NK-92 (cell line): ENCODE results near the gene ZXDB.
"Not testable (repeated sequence)": the region's sequence is repeated elsewhere in the genome, so short reads cannot be mapped to it uniquely, and the experiment has no call there.

ENCODE experiments used
- DNase-seq: peaks from one replicate; lab custom pipeline; 2025; ENCODE audit not compliant: unreplicated experiment; lab: John Stamatoyannopoulos, UW

ZXDB gene

DNA sequence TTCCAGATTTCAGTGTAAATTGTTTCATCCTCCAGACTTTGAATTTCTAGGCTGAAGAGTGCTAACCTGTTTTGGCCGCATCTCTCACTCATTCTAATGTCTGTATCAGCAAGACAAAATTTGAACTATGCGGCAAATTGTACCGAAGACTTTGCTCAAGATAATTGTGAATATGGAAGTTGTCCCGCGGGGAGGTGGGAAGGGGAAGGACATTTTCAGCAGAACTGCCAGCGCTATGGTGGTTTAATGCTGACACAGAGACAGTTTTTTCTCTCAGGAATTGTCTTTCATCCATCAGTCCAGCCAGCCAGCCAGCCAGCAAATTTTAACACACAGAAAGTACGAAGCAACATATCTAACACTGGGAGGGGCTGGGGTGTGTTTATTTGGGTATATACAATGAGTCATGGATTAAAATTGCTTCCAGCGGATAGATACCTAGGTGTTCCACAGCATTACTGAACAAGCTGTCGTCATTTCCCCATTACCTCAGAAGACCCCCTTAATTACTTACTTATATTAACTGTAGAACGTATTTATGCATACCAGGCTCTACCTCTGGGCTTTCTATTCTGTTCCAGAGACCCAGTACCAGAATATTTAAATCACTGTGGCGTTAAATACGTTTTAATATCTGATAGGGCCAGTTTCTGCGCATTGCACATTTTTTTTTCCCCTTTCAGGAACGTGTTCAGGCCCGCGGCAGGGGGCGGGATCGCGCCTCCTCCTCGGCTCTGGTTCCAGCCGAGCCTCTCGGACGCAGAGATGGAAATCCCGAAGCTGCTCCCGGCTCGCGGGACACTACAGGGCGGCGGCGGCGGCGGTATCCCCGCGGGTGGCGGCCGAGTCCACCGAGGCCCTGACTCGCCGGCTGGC lies at the start of gene ZXDB:
TSS of gene ZXDB (plus strand) at position 728 of the 876 bp plus-strand sequence. CDS start at position 766, 38 bp downstream.
- not testable (repeated sequence) for DNase-seq

DNA sequence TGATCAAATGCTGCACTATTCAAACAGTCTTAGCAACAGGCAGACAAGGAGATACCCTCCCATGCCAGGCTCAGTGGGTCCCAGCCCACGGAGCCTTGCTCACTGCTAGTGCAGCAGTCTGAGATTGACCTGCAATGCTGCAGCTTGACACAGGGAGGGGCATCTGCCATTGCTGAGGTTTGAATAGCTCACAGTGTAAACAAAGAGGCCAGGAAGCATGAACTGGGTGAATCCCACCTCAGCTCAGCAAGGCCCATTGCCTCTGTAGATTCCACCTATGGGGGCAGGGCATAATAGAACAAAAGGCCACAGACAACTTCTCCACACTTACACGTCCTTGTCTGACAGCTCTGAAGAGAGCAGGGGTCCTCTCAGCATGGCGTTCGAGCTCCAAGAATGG lies 26.6 kb upstream of the ZXDB start:
- no peak for DNase-seq

DNA sequence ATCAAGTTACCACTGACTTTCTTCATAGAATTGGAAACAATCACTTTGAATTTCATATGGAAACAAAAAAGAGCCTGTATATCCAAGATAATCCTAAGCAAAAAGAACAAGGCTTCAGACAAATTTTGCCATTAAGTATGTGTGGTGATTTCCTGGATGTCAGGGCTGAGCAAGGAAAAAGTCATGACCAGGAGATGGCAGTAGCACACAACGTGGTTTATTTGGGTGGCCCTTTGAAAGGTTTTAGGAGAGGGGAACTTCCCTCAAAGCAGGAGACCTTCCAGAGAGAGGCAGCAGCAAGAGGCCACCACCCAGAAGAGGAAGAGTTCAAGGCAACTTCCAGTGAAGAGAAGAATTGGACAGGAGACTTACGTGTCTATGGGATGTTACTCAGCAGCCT lies 18.1 kb upstream of the ZXDB start:
- no peak for DNase-seq

DNA sequence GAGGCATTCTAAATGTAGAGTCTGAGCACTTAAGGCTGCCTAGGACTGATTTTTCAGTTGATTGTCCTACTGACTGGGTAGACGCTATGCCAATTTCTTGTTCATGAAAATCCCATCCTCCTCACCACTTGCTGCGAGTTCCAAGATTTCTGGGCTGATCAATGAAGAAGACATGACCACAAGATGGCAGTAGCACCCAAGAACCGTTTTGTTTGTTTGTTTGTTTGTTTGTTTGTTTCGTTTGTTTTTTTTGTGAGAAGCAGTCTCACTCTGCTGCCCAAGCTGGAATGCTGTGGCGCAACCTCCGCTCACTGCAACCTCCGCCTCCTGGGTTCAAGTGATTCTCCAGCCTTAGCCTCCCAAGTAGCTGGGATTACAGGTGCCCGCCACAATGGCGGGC lies 8.9 kb upstream of the ZXDB start:
- DNase-seq: not testable (repeated sequence)

DNA sequence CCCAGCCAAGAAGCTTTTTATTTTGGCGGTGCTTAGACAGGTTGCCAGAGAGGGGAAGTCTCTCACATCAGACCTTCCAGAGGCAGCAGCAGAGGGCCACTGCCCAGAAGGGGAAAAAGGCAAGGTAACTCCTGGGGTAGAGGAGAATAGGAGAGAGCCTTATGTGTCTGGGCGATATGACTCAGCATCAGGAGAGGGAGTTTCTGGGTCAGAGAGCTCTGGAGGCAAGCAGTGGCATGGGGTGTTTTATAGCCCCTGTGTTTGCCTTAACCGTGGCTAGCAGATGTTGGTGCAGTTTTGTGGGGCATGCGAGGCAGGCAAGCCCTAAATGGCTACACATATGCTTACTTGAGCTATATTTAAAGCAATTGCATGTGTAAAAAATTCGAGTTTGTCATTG lies 8.3 kb upstream of the ZXDB start:
- DNase-seq: no peak

DNA sequence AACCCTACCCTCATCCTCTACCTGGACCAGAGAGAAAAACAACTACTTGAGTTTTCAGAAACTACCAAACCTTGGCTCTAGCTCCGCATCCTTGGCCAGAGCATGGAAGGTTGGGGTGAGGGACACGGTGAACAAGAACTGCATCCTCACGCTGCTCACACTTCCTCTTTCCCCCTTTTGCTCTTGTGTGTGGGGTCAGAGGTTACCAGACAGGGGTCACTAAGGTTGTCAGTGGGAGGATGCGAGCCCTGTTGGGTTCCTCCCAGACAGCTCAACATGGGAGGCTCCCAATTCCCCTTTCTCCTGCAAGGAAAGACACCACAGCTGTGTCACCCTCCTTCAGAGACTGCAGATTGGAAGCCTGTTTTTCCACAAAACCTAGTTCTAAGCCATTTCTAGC lies 5.5 kb upstream of the ZXDB start:
- DNase-seq: no peak

DNA sequence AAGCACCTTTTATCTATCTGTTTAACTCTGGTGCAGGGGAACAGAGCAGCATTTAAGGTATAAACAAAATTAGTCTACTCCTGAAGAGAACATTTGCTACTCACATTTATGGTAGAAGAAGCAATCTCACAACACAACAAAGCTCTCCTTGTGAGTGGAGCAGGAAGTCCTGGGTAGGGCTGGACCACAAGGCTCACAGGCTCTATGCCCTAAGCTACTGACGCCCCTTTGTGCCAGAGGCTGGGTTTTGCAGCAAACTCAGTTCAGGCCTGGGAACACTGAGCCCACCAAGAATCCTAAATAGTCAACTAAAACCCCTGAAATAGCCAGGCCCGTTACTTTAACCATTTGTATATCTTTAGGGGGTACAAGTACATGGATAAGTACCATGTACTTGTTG lies 4.7 kb upstream of the ZXDB start:
- DNase-seq: no peak

DNA sequence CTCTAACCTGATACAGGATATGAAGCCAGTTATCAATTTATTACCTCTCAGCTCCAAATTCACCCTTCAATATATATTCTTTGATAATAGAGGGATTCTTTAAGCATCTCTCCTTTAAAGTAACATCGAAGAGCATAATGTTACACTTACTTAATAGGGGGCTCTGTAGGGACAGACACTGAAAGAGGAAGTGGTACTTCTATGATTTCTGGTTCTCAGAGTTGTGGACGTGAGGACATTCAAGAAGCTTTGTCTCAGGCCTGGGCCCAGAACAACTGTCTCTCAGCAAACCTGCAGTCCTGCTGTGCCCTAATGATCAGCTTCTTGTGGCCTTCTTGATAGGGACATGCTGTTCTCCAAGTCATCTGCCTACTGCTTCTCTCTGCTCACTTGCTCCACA lies 4.2 kb upstream of the ZXDB start:
- DNase-seq: no peak

DNA sequence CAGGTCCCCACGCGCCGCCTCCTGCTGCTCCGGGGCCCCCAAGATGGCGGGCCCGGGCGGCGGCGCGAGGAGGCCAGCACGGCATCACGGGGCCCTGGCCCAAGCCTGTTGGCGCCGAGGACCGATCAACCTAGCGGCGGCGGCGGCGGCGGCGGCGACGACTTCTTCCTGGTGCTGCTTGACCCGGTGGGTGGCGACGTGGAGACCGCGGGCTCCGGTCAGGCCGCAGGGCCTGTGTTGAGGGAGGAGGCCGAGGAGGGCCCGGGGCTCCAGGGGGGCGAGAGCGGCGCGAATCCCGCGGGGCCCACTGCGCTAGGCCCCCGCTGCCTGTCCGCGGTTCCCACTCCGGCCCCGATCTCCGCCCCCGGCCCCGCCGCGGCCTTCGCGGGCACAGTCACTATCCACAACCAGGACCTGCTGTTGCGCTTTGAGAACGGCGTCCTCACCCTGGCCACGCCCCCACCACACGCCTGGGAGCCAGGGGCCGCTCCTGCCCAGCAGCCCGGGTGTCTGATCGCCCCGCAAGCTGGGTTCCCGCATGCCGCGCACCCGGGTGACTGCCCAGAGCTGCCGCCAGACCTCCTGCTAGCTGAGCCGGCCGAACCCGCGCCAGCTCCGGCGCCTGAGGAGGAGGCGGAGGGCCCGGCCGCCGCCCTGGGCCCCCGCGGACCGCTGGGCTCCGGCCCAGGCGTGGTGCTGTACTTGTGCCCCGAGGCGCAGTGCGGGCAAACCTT lies 516 bp downstream of the ZXDB start:
- not testable (repeated sequence) for DNase-seq

DNA sequence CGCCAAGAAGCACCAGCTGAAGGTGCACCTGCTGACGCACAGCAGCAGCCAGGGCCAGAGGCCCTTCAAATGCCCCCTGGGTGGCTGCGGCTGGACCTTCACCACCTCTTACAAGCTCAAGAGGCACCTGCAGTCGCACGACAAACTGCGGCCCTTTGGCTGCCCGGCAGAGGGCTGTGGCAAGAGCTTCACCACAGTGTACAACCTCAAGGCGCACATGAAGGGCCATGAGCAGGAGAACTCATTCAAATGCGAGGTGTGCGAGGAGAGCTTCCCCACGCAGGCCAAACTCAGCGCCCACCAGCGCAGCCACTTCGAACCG lies 1.0 kb downstream of the ZXDB start:
- not testable (repeated sequence) for DNase-seq

DNA sequence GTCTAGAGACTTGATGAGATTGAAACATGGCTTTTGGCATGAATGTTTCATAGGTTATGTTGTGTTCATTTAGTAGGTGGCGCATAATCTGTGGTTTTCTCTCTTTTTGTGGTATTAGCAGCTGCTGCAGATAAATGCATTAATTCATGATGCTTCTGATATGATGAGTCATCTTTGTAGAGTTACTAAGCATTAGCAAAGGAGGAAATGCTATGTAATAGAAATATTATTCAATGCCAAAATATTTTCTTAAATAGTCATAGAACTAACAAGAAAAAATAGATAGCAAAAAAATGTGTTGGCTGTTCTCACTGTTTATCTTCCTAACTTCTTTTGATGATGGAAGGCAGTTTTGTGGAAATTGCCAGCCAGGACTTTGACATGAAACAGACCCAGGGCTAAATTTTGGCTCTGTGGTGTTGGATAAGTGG lies 3.6 kb downstream of the ZXDB start:
- DNase-seq: no peak

DNA sequence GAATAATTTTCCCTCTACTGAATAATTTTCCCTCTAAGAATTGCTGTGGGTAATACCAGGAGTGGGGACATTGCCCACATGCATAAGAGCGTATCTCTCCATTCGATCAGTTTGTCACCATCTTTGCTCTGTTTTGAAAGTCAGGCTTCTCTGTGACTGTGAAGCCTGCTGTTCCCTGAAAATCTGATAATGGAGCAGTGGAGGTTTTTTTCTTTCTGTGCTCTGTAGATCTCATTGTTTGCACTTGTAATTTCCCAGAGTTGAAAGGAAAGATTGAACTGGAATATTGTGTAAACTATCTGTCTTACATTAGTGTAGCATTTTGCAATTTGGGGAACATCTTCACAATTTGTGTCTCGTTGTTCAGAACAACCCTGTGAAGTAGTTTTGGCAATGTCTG lies 4.3 kb downstream of the ZXDB start:
- DNase-seq: no peak

DNA sequence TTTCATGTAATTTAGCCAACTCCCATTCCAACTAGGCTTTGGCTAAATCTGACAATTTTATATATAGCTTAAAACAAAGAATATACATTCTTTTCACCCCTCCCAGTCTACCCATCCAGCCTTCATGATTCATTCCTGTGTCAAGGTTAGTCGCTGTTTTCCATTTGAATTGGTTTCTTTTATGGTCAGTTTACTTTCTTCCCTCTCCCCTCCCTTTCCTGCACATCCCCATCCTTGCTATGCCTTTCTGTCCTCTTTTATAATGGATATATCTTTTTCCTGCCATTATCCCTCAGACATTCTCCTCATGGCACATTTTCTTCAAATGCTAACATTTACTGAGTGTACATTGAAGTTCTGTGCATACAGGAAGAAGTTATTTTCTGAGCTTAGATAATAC lies 4.7 kb downstream of the ZXDB start:
- no peak for DNase-seq

DNA sequence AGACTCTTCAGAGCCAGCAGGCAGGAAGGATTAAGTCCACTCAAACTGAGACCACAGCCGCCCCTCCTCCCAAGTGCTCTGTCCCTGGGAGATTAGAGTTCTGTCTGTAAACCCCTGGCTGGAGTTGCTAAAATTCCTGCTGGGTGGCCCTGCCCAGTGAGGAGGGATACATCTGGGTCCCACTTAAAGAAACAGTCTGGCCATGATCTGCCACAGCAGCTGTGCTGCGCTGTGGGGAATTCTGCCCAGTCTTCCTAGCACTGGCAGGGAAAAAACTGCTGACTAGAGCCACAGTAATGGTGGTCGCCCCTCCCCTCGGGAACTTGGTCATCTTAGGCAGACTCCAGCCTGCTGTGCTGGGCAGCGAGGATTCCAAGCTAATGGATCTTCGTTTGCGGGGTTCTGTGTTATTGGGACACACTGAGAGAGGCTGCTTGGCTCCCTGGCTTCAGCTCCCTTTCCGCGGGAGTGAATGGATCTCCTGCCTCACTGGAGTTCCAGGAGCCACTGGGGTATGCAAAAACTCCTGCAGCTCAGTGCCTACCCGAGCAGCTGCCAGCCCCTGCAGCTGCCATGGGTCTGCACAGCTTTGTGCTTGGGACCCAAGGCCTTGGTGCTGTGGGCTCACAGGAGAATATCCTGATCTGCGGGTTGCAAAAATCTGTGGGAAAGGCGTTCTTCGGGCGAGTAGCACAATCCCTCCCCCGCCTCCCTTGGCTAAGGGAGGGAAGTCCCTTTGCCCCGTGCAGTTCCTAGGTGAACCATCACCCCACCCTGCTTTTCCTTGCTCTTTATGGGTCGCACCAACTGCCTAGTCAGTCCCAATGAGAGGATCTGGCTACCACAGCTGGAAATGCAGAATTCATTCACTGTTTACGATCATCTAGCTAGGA lies 15.7 kb downstream of the ZXDB start:
- no peak for DNase-seq

DNA sequence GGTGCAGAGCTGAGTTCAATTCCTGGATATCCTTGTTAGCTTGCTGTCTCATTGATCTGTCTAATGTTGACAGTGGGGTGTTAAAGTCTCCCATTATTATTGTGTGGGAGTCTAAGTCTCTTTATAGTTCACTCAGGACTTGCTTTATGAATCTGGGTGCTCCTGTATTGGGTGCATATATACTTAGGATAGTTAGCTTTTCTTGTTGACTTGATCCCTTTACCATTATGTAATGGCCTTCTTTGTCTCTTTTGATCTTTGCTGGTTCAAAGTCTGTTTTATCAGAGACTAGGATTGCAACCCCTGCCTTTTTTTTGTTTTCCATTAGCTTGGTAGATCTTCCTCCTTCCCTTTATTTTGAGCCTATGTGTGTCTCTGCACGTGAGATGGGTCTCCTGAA lies 21.5 kb downstream of the ZXDB start:
- not testable (repeated sequence) for DNase-seq

DNA sequence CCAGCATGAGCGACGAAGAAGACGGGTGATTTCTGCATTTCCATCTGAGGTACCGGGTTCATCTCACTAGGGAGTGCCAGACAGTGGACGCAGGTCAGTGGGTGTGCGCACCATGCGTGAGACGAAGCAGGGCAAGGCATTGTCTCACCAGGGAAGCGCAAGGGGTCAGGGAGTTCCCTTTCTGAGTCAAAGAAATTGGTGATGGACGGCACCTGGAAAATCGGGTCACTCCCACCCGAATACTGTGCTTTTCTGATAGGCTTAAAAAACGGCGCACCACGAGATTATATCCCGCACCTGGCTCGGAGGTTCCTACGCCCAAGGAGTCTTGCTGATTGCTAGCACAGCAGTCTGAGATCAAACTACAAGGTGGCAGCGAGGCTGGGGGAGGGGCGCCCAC lies 37.6 kb downstream of the ZXDB start:
- DNase-seq: not testable (repeated sequence)

DNA sequence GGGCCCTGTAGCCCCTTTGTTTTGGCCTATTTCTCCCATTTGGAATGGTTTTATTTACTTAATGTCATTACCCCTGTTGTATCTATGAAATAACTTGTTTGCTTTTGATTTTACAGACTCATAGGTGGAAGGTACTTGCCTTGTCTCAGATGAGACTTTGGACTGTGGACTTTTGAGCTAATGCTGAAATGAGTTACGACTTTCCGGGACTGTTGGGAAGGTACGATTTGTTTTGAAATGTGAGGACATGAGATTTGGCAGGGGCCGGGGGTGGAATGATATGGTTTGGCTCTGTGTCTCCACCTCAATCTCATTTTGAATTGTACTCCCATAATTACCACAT lies 48.8 kb downstream of the ZXDB start:
- no peak for DNase-seq

DNA sequence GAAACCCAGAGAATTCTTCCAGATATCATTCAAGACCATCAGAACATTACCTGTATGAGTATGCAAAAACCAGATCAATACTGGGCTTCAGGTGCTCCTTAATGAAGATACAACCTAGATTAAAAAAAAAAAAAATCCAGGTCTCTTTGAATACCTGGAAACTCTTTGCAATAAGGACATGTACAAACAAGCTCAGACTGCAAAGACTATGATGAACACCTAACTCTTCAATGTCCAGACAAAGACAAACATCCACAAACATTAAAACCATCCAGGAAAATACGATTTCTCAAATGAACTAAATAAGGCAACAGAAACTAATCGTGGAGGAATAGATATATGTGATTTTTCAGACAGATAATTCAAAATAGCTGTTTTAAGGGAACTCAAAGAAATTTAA lies 49.5 kb downstream of the ZXDB start:
- DNase-seq: no peak

DNA sequence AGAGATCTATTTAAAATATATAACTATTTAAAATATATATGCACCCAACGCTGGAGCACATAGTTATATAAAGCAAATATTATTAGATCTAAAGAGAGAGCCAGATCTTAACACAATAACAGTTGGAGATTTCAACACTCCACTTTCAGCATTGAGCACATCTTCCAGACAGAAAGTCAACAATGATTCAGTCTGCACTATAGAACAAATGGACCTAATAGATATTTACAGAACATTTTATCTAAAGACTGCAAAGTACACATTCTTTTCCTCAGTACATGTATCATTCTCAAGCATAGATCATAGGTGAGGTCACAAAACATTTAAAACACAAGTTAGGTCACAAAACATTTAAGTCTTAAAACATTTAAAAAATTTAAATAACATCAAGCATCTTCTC lies 51.9 kb downstream of the ZXDB start:
- DNase-seq: no peak

DNA sequence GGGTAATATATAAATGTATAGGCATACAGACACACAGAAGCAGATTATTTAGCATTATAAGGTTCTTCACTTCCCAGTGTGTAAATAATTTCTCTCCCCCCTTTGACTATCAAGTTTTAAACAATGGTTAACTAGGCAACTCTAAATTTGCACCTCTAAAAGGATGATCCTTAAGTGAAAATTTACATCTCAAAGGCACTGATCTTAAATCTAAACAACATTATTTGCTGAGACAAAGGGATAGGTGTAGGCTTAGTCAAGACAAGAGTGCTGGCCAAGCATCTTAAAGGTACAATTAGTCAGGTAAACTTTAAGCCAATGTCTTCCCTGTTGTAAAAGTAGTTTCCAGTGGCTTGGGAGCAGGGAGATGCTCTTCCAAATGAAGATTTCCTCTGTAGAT lies 55.2 kb downstream of the ZXDB start:
- DNase-seq: no peak
